VCaP (cell line): ENCODE data around the gene AKAP13.

Experiments used
- H3K27ac ChIP-seq: fragments of 450-650 bp; 2 replicates; pipeline ENCODE4 v1.5.1; 2017
- TF ChIP-seq, protein P1 (sequence below): fragments of 450-650 bp; conservative IDR thresholded peaks from 2 replicates; pipeline ENCODE4 v1.5.1; 2017; ENCODE audit warnings: mild to moderate bottlenecking, moderate library complexity

The AKAP13 gene

DNA sequence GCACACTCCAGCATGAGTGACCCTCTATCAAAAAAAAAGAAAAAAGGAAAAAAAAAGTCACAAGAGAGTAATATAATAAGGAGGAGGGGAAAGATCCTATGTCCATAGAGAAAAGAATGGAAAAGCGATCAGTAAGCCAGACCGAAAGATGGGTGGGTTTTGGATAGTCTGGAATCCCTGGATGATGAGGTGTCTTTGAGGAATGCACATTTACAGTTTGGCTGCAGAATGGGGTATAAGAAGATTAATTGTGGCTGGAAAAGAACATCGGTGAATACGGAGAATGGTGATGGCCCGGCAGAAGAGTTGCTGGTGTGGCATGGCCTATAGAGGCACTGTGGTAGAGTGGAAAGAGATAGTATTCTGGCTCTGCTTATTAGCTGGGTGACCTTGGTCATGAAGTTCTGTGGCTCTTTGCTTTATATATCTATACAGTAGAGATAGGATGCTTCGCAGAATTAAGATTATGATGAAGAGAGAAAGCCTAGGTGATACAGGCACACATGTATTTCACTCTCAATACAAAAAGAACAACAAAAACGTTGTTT, 187.9 kb downstream of the AKAP13 start:
- peak overlapping the region; percentile 61 for H3K27ac ChIP-seq
- TF ChIP-seq, protein P1, sequence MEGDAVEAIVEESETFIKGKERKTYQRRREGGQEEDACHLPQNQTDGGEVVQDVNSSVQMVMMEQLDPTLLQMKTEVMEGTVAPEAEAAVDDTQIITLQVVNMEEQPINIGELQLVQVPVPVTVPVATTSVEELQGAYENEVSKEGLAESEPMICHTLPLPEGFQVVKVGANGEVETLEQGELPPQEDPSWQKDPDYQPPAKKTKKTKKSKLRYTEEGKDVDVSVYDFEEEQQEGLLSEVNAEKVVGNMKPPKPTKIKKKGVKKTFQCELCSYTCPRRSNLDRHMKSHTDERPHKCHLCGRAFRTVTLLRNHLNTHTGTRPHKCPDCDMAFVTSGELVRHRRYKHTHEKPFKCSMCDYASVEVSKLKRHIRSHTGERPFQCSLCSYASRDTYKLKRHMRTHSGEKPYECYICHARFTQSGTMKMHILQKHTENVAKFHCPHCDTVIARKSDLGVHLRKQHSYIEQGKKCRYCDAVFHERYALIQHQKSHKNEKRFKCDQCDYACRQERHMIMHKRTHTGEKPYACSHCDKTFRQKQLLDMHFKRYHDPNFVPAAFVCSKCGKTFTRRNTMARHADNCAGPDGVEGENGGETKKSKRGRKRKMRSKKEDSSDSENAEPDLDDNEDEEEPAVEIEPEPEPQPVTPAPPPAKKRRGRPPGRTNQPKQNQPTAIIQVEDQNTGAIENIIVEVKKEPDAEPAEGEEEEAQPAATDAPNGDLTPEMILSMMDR: no peak

GRCh38 chr15:85570336-85570735, 189.9 kb downstream of the AKAP13 start:
- TF ChIP-seq, protein P1: no peak
- H3K27ac ChIP-seq: peak overlapping the region; percentile 5; the same call in 1 of the 2 replicates

DNA sequence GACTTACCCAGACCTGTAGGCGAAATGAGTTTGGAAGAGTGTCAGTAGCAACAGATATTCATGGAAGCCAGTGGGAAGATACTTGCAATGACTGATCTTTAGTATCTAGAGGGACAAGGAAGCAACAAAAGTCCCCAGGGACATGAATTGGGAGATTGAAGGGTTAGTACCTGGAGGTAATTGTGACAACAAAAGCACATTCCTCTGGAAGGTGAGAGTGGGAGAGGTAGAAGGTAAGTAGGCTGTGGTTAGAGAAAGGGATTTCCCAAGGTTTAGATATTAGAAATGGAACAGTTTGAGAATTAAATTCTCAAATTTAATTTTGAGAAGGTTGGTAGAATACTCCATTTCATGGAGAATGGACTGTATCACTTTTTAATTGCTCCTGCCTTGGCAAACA, 191.4 kb downstream of the AKAP13 start:
- H3K27ac ChIP-seq: 0 out of 2 replicates have a peak overlapping the region, but pooled peaks have one; percentile 2
- TF ChIP-seq, protein P1: no peak

DNA sequence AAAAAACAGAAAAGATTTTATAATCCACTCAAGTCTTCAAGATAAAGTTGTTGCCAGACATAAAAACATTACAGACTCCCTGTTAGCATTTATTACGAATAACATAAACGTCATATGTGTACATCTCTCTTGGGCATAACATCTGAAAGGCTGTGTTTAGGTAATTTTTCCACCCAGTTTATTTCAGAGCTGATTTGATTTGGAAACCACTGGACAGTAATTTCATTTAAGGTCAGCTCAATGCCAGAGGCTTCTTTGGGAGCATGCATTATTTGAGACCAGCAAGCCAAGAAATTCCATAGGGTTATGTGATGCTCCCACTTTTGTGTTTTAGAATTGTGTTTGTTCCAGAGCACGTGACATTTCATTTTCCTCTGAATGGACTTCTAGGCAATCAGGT, 196.0 kb downstream of the AKAP13 start:
- H3K27ac ChIP-seq: peak overlapping the region; percentile 69
- TF ChIP-seq, protein P1: no peak

DNA sequence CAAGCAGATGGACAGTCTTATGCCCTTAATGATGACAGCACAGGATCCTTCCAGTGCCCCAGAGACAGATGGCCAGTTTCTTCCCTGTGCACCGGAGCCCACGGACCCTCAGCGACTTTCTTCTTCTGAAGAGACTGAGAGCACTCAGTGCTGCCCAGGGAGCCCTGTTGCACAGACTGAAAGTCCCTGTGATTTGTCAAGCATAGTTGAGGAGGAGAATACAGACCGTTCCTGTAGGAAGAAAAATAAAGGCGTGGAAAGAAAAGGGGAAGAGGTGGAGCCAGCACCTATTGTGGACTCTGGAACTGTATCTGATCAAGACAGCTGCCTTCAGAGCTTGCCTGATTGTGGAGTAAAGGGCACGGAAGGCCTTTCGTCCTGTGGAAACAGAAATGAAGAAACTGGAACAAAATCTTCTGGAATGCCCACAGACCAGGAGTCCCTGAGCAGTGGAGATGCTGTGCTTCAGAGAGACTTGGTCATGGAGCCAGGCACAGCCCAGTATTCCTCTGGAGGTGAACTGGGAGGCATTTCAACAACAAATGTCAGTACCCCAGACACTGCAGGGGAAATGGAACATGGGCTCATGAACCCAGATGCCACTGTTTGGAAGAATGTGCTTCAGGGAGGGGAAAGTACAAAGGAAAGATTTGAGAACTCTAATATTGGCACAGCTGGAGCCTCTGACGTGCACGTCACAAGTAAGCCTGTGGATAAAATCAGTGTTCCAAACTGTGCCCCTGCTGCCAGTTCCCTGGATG, 198.7 kb downstream of the AKAP13 start:
- H3K27ac ChIP-seq: peak overlapping the region; percentile 69
- TF ChIP-seq, protein P1: no peak

DNA sequence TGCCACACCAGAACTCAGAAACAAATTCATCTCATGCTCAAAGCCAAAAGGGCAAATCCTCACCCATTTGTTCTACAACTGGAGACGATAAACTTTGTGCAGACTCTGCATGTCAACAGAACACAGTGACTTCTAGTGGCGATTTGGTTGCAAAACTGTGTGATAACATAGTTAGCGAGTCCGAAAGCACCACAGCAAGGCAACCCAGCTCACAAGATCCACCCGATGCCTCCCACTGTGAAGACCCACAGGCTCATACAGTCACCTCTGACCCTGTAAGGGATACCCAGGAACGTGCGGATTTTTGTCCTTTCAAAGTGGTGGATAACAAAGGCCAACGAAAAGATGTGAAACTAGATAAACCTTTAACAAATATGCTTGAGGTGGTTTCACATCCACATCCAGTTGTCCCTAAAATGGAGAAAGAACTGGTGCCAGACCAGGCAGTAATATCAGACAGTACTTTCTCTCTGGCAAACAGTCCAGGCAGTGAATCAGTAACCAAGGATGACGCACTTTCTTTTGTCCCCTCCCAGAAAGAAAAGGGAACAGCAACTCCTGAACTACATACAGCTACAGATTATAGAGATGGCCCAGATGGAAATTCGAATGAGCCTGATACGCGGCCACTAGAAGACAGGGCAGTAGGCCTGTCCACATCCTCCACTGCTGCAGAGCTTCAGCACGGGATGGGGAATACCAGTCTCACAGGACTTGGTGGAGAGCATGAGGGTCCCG, 199.7 kb downstream of the AKAP13 start:
- TF ChIP-seq, protein P1: no peak; the same call in 1 of the 2 replicates
- H3K27ac ChIP-seq: peak overlapping the region; percentile 69

- TF ChIP-seq, protein P1: no peak
Observed at GRCh38 chr15:85580879-85581278, 200.5 kb downstream of the AKAP13 start.

More at GRCh38 chr15:85580879-85581278, 200.5 kb downstream of the AKAP13 start:
- H3K27ac ChIP-seq: no peak overlapping the region
